CD4-positive, alpha-beta T cell treated with Interleukin-2 at 100 ng/mL for 4 hours (primary cell): Measurements from ENCODE around the gene SLC15A3.
"Not testable (repeated sequence)": the region's sequence is repeated elsewhere in the genome, so short reads cannot be mapped to it uniquely, and the experiment has no call there.

Experiments
- DNase-seq: peaks from one replicate; pipeline ENCODE4 v3.0.0-alpha.2; 2020; ENCODE audit warnings: low spot score

Gene SLC15A3

GRCh38 chr11:60913793-60914632, 38.0 kb downstream of the SLC15A3 start, which contains the start of gene TMEM109:
Gene TMEM109 (plus strand): TSS chr11:60914158. CDS start chr11:60919694, 5,536 bp downstream.
- peak; percentile 89 for DNase-seq

- no peak for DNase-seq
Observed at GRCh38 chr11:60912851-60913528, 39.0 kb downstream of the SLC15A3 start.

GRCh38 chr11:60912223-60912850, 39.6 kb downstream of the SLC15A3 start:
- DNase-seq = peak; percentile 24

- DNase-seq = no peak
Observed at GRCh38 chr11:60910711-60911380, 41.1 kb downstream of the SLC15A3 start.

- no peak for DNase-seq
Observed at GRCh38 chr11:60910281-60910687, 41.7 kb downstream of the SLC15A3 start.

GRCh38 chr11:60909680-60910280, 42.2 kb downstream of the SLC15A3 start:
- not testable (repeated sequence) for DNase-seq

- DNase-seq = no peak
Observed at GRCh38 chr11:60908803-60909202, 43.2 kb downstream of the SLC15A3 start.

- DNase-seq = peak; percentile 100
Observed at GRCh38 chr11:60906132-60906972, 45.6 kb downstream of the SLC15A3 start, which contains the start of gene PRPF19. Gene PRPF19 (minus strand): TSS chr11:60906585. CDS start chr11:60906382, 203 bp downstream.

GRCh38 chr11:60905551-60906113, 46.3 kb downstream of the SLC15A3 start:
- peak; percentile 30 for DNase-seq

- no peak for DNase-seq
Observed at GRCh38 chr11:60905047-60905446, 46.9 kb downstream of the SLC15A3 start.

GRCh38 chr11:60902625-60903024, 49.4 kb downstream of the SLC15A3 start:
- no peak for DNase-seq

- DNase-seq = no peak
Observed at GRCh38 chr11:60900673-60901404, 51.1 kb downstream of the SLC15A3 start.

GRCh38 chr11:60899977-60900376, 52.0 kb downstream of the SLC15A3 start:
- no peak for DNase-seq

- peak; percentile 52 for DNase-seq
Observed at GRCh38 chr11:60899046-60899936, 52.7 kb downstream of the SLC15A3 start.

GRCh38 chr11:60897496-60897895, 54.5 kb downstream of the SLC15A3 start:
- DNase-seq = no peak

GRCh38 chr11:60895687-60896086, 56.3 kb downstream of the SLC15A3 start:
- DNase-seq = no peak

GRCh38 chr11:60891103-60891741, 60.8 kb downstream of the SLC15A3 start:
- no peak for DNase-seq

- DNase-seq = no peak
Observed at GRCh38 chr11:60890696-60891095, 61.3 kb downstream of the SLC15A3 start.
